Astrocyte of the cerebellum (primary cell): ENCODE results near the gene MOGAT1.

Source experiments
- DNase-seq: peaks from one replicate; pipeline ENCODE4 v3.0.0-alpha.2; 2011; ENCODE audit warnings: low read depth
- H3K4me3 ChIP-seq: 2 replicates; pipeline ENCODE4 v1.5.1; 2011; ENCODE audit warnings: mild to moderate bottlenecking, low read depth, low read length, moderate library complexity
- CTCF ChIP-seq: IDR thresholded peaks from 2 replicates; pipeline ENCODE4 v1.5.1; 2012; ENCODE audit warnings: low read length, low read depth, moderate library complexity, mild to moderate bottlenecking; ENCODE audit errors: missing control alignments
- in situ Hi-C: cut with HindIII; loops from 2 replicates; pipeline ENCODE4 v1.10.0; 2017; ENCODE audit warnings: low sequenced_read_pairs

MOGAT1 gene

GRCh38 chr2:222730366-222730999, 59.0 kb downstream of the MOGAT1 start:
- no peak overlapping the region for H3K4me3 ChIP-seq
- DNase-seq = no peak
- TF ChIP-seq CTCF = no peak
- in situ Hi-C loops = no loop called here

- in situ Hi-C loops = no loop called here
- no peak overlapping the region for H3K4me3 ChIP-seq
- no peak for DNase-seq
These were observed 59.8 kb downstream of the MOGAT1 start for GRCh38 chr2:222731201-222731621.

GRCh38 chr2:222732489-222733178, 61.2 kb downstream of the MOGAT1 start:
- no peak for TF ChIP-seq CTCF
- no peak overlapping the region for H3K4me3 ChIP-seq
- in situ Hi-C loops = no loop called here
- no peak for DNase-seq

More at GRCh38 chr2:222731201-222731621, 59.8 kb downstream of the MOGAT1 start:
- no peak for TF ChIP-seq CTCF

GRCh38 chr2:222733470-222733845, 62.0 kb downstream of the MOGAT1 start:
- H3K4me3 ChIP-seq = no peak overlapping the region
- no peak for TF ChIP-seq CTCF
- DNase-seq = no peak
- in situ Hi-C loops = no loop called here

GRCh38 chr2:222733846-222734702, 62.6 kb downstream of the MOGAT1 start:
- no peak for TF ChIP-seq CTCF
- in situ Hi-C loops = no loop called here
- H3K4me3 ChIP-seq = no peak overlapping the region
- DNase-seq = no peak

GRCh38 chr2:222734703-222735014, 63.2 kb downstream of the MOGAT1 start:
- no peak overlapping the region for H3K4me3 ChIP-seq
- DNase-seq = no peak
- TF ChIP-seq CTCF = no peak
- in situ Hi-C loops = no loop called here
